Activated CD4-positive, alpha-beta T cell treated with anti-CD3 and anti-CD28 coated beads, Interleukin-2, amount 50 U/mL, for 1 hour (primary cell): ENCODE measurements around the gene NHS.
"Not testable (repeated sequence)": the region's sequence is repeated elsewhere in the genome, so short reads cannot be mapped to it uniquely, and the experiment has no call there.

Experiments
- DNase-seq: peaks from one replicate; pipeline ENCODE4 v3.0.0-alpha.2; 2020

The NHS gene

DNA sequence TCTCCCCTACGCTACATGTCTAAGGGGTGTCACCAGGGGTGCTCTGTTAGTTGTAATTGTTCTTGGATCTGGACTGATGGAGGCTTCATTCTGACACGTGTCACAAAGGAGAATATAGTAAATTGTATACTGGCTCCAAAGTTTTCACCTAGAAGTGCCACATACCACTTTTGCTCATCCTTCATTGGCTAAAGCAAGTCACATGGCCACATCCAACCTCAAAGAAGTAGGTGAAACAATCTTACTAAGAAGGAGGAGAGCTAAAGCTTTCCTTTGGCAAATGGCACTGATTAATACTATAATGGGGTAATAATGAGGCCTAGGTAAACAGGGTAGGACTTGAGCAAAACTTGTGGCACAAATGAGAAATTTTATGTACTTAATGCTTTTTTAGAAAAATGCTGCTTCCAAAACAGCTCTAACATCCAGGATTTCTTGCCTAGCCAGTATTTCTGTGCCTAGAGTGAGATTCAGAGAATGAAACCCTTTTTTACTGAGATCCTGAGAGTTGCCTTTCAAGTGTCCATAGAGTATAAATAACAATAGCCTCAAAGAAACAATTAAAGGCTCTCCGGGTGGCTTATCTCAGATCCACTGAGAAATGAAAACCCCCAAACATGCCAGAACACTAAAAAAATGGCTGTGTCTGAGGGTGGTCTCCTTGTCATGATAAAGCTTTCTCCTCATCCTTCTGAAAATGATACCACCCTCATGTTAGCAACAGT, 34.7 kb downstream of the NHS start:
- no peak for DNase-seq

DNA sequence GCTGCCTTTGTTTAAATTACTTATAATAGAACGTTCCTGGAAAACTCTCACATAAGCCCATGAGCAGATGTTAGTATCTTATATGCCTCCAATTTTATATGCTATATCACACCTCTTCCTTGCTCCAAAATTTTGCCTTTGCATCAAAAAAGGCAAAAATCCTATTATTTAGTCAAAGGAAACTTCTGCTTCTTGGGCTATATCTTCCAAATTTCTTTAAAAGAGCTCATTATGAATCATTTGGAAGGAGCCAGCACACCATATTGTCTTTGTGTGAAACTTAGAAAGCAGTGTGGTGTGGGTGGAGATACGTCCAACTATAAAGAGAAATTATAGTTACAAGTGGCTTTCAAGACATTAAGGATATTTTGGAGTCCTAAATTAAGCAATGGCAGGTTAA, 35.7 kb downstream of the NHS start:
- DNase-seq: no peak

DNA sequence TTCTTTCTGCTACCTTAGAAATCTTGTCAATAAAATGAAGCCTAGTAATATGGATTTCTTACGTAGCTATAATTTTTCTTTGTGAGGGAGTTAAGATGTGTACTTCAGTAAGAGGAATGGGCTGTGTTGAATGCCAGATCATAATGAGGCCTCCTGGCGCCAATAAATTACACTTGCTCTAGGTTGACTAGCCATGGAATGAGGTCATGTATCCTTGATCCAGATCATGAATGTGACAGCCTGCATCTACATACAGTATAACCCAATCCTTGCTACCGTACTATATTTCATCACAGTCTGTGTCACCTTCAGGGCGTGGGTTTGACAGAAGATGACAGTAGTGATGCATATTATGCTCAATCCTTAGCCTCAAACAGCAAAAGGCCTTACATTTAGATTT, 36.2 kb downstream of the NHS start:
- DNase-seq: no peak

DNA sequence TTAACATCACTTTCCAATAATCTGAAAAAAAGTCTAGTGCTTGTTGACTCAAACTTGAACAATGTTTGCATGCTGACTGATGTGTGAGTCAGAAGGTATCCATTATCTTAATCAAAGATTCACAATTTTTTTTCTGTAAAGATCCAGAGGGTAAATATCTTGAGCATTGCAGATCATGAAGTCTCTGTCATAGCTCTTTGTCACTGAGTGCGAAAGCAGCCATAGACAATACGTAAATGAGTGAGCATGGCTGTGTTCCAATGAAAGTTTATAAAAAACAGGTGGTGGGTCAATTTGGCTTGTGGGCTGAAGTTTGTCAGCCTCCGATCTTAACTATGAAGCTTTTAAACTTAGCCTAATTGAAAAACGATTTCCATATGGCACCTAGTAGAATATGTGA, 37.7 kb downstream of the NHS start:
- DNase-seq: no peak

DNA sequence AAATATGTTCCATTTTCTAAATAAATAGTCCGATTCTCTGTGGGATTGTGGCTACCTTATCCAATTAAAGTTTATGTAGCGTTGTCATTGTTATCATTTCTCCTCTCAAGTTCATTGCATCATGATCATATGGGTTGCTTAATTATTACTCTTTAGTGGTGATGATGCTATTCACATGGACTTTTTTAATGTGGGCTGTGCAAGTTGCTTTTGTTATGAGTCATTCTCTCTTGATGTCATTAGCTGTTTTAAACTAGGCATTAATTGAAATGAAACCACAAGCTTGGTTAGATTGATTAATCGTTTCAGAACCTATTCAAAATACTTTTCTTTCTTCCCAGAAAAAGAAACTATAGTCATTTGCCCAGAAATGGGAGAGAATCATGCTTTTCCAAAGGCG, 38.2 kb downstream of the NHS start:
- DNase-seq: no peak

DNA sequence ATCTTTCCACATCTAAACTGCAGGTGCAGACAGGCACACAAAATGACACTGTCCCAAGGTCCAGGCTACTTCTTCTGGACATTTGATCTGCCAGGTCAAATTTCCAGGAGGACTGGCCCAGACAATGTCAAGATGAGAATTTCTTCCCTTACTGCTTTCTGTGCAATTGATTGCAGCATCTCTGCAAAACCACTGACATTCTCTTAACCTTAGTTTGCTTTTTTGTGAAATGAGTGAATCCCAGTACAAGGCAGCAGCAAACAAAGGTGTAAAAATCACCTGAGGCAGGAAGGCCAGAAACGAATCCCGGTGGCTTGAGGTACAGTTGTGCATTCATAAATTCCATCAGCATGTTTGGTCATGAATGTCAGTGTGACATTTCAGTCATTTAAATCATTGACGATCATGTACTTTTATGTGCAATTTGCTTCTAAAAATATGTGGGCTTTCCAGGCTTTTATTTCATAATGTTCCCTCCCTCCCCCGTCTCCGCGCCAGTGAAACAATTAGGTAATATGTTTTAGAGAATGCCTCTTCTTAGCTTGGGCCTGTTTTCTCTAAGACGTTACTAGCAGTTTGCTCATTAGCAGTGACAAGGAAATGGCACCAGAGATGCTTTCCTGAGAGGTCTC, 39.1 kb downstream of the NHS start:
- DNase-seq: no peak

DNA sequence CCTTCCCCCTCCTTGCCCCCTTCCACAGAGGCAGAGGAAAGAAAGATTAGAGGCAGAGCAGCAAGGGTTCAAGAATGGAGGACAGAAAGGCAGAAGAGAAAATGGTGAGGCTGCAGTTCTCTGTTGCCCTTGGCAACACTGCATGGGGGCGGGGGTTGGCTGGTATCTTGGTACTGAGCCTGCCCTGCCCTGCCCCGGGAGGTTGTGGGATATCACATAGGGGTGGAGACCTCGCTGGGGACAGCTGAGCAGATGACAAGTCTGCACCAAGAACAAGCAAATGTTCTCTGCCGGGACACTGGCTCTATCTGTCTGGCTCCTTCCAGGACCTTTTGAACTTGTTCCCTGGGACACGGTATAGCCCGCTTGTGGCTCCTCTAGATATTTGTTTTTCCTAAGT, 39.8 kb downstream of the NHS start:
- no peak for DNase-seq

DNA sequence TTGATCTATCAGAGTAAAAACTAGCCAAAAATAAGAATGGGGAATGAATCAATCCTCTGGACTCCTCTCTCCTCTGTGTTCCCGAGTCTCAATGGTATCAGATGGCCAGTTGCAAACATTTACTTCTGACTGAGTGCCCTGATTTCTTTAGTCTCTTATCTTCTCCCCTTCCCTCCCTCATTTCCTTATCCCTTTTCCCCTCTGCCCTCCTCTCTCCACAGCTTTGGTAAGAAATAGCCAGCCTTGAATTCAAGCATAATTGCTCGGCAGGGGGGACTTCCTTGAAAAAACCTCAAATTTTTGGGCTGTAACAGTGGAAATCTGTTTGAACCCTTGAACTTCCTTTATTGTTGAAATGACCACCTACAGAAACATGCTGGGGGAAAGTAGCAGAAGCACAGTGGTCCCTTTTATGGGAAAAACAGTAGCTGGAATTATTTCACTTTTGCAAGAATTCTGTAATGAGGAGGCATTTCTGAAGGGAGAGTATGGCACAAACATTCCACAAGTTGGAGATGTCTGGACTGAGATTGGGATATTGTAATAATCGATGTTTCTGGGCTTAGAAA, 40.3 kb downstream of the NHS start:
- no peak for DNase-seq

DNA sequence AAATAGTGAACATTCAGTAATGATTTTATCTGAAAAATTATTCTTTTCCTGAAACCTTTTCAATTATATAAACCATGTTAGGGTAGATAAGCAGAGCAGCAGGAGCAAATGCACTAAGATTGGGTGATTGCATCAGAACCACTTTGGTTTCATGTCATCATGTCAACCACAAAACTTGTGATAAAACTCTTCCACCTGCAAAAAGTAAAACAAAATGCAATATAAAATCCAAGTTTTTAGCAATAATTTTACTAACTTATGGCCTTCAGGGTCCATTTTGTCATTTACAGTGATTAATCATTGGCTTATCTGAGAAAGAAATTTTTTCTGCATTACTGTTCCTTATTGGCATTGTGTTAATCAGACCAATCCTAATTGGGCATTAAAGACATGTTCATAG, 42.4 kb downstream of the NHS start:
- DNase-seq: no peak

DNA sequence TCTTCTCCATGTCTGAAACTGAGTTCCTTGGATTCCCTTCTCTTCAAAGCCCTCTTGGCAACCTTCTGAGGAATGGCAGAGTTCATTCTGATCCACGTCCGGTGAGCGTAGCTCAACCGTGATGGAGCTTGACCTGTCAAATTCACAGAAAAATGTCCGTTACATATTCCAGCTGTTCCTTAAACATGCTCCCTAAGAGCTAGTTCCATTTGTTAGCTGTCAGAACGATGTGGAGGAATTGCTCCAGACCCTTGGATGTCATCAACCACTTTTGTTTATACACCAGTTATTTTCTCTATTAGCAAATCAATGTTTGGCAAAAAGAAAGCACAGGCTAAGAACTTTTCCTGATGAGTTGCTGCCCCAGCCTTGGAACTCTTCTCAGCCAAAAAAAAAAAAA, 50.1 kb downstream of the NHS start:
- no peak for DNase-seq

DNA sequence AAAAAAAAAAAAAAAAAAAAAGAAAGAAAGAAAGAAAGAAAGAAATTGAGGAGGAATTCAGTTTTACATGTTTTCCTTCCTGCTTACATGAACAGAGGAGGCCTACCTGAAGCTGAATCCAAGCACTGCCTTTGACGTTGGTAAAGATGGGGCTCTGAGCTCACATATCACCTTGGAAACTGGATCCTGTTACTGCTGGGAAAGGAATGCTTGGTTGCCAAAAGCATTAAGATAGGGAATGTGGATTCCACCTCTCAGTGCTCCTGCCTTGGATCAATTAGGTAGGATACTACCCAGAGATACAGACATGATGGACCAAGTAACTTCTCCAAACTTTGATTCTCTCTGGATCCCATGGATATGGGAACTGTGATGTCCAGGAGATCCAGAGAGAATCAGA, 50.6 kb downstream of the NHS start:
- DNase-seq: no peak

DNA sequence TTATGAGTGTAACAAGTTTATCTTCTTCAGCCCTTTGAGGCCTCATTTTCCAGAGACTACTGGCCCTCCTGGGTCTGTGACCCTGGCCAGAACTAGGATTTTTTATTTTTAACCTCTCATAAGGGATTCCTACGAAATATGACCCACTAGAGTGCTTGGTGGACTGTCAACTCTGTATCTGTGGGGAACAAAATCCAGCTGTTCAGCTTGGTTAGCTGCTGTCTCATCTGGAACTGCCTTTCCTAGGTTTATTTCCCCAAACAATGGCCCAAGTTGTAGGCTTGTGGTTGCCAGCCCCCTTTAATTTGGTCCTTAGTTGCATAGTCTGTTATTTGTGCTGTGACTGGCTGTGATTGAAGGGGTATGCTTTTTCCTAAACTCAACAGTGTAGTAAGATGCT, 56.2 kb downstream of the NHS start:
- no peak for DNase-seq

DNA sequence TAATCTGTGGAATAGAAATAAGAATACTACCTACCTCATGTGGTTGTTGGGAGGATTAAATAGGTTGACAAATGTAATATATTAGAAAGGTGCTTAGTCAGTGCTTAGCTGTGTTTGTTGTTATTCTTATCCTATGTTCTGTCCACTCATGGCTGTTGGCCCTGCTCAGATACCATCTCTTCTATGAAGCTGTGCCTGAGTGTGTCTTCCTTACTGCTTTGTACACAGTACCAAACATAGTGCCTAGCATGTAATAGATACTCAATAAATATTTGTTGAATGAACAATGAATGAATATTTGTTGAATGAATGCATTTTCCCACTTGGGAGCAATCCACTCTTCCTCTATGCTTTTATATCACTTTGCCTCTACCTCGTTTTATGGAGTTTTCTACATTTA, 57.2 kb downstream of the NHS start:
- no peak for DNase-seq

DNA sequence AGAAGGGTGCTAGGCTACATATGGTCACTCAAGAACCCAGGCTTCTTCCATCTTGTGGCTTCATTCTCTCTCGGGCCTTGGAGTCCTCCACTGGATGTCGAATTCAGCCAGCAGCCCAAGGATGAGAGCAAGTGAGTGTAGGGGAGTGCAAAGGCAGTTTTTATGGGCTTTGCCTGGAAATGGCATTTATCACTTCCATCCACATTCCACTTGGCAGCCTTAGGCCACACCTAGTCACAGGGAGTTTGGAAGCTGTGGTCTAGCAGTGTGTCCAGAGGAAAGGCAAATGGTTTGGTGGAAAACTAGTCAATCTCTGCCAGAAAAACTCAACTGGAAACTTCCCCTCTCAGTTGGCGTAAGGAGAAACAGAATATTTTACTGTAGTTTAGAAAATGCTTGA, 59.0 kb downstream of the NHS start:
- no peak for DNase-seq

DNA sequence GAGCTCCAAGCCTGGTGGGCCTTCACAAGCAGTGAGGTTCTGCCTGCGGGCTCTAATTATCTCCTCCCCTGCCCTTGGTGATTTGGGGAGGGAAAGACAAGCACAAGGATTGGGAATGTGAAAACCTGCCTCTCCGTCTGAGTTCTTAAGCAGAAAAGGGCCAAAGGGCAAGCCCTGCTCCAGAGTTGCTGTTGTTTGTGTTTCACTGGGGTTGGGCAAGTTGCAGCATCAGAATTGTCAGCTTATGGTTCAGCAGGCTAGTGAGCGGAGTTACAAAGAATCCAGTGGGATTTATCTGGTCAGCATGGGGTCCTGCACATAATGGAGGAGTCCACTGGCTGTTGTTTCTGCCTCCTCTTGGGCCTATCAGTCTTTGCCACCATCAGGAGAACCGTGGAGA, 60.5 kb downstream of the NHS start:
- no peak for DNase-seq

DNA sequence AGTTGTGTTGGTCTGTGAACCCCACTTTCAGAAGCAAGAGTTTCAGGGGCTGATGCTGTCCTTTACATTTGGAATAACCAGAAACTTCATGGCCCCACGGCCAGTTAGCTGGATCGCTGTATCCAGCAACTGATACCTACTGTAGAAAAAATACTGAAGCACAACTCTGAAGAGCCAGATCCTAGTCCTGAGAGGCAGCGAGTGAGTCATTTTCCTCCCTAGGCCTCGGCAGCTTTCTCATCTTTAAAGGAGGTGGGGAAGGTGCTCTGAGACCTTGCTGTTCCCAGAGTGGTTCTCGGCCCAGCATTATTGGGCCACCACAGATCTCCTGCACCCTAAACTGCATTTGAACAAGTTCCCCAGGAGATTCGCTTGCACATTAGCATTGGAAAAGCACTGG, 63.2 kb downstream of the NHS start:
- no peak for DNase-seq

DNA sequence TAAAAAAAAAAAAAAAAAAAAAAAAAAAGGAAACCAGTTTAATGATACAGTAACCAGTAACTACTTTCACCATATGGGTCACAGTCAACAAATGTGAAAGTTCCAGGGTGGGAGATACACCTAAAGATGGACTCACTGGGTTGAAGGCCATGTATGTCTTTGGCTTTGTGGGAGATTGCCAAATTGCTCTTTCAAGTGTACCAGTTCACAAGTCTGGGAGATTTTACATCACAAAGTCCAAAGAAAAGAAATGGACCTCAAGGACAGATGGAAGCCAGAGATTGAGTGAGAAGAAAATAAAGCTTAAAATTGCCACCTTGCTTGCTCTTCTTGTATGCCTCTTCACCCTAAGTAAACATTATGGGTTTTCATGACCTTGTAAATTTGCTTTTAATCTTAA, 65.3 kb downstream of the NHS start:
- no peak for DNase-seq

DNA sequence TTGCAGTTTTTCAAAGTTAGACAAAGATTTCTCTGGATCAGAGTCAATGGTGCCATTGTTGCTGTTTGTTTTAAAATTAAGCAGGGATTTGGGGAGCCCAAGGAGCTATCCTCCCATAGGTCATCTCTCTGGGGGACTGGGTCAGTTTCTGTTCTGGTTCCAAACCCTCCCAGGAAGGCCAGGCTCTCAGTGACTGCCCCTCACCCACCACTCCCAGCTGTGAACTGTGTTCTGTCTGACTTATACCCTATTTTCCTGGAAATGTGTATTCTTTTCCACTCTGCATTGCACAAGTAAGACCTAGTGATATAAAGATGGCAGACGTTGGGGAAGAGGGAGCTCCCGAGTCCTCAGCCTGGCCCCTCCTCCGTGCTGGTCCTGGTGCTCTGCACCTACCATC, 65.8 kb downstream of the NHS start:
- no peak for DNase-seq

DNA sequence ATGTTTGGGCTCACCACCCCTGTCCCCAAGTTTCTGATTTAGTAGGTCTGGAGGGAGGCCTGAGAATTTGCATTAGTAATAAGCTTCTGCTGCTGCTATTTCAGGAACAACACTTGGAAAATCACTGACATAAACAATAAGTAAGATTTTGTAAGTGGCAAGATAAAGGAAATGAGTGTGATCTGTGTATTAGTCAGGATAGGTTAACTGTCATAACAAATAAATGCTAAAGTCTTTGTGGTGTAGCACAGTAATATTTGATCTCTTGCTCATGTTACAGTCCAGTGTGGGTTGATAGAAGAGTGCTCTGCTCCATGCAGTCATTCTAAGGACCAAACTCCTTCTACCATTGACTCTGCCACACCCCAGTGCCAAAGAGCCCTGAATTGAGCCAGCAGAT, 67.0 kb downstream of the NHS start:
- DNase-seq: no peak

DNA sequence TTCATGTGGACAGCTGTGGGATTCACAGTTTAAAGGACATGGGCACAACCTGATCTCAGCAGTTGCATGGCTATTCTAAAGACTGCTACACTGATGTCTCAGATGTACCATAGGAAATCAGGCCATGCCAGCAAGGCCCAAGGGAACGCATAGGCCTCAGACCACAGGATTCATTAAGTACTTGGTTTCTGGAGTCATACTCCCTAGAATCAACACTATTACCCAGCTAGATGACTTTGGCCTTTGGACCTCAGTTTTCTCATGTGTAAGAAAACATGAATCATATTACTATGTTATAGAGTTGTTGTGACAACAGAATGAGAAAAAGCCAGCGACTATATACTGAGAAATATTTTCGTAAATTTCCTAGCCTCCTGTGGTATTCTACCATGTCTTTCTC, 67.9 kb downstream of the NHS start:
- DNase-seq: no peak

DNA sequence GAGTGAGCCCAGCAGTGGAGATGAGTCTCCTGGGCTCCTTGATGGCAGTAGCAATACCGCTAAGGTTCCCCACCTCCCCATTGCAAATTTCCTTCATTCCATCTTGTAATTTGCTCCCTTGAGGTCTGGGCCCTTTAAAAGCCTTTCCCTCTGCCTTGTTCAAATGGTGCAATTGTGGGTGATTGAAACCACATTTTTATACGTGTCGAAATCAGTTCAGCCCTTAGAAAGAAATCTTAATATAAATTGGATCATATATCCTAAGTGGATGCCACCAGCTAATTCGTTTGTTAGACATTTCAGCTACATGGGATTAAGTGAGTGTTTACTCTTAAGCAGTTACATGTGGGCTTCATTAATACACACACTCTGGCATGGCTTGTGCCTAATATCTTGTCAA, 68.6 kb downstream of the NHS start:
- DNase-seq: no peak

DNA sequence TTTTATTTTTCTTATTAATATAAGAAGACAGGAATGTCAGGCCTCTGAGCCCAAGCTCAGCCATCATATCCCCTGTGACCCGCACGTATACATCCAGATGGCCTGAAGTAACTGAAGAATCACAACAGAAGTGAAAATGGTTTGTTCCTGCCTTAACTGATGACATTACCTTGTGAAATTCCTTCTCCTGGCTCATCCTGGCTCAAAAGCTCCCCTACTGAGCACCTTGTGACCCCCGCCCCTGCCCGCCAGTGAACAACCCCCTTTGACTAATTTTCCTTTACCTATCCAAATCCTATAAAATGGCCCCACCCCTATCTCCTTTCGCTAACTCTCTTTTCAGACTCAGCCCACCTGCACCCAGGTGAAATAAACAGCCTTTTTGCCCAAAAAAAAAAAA, 71.3 kb downstream of the NHS start:
- DNase-seq: not testable (repeated sequence)

DNA sequence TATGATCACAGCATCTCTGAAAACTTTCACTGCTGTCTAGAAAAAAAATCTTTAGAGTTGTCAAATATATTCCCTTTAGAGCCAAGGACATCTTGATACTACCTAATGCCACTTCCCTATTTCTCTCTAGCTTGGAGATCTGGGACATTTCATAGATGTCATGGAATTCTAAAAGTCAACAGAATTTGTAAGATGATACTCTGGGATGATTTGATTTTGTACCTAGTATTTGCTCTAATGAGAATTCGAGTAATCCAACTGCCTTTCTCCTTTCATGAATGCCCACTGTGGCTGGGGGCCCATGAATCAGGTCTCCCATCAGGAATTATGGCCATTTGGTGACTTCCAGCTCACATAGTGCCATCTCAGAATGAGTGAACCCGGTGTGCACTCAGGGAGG, 73.2 kb downstream of the NHS start:
- DNase-seq: no peak

DNA sequence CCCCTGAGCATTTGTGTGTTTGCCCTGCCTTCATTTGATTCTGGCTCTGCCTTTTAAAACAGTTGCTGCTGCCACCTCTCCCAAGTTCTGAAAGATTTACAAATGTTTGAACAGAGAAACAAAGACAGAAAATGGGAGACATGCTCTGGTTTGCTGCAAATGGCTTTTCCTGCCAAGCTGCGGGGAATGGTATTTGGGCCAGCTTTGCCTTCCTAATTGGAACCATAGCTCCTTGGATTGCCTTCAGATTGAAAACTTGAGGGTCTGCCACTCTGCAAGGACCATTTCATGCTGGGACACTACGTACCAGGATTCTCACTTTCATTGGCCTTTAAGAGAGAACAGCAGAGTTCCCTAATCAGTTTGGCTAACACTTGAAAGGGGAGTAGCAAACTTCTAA, 74.9 kb downstream of the NHS start:
- DNase-seq: no peak

DNA sequence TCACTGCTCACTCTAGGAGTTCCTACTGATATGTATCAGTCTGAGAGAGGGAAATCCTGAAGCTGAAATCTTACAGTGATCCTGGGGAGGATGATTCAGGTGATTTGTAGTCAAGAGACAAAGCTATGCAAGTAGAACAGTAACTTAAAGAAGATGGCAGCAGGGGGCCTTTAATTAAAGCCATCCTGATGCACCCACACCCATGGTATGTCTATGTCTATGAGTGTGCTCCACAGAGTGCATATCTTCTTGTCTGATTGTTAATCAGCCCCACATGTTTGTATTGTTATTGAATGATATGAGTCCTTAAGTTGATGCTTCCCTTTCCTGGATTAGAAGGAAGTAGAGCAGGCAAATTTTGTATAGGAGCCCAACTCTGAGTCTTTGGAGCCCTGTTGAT, 78.8 kb downstream of the NHS start:
- no peak for DNase-seq
